HG02943 (cell line): ENCODE data around the gene FUT2.

Source experiments
- ATAC-seq: cut with Tn5 transposase; IDR thresholded peaks from one replicate; pipeline ENCODE4 v1.9.1; 2021; ENCODE audit warnings: mild to moderate bottlenecking, low read depth, moderate library complexity; ENCODE audit not compliant: unreplicated experiment

The FUT2 gene

DNA sequence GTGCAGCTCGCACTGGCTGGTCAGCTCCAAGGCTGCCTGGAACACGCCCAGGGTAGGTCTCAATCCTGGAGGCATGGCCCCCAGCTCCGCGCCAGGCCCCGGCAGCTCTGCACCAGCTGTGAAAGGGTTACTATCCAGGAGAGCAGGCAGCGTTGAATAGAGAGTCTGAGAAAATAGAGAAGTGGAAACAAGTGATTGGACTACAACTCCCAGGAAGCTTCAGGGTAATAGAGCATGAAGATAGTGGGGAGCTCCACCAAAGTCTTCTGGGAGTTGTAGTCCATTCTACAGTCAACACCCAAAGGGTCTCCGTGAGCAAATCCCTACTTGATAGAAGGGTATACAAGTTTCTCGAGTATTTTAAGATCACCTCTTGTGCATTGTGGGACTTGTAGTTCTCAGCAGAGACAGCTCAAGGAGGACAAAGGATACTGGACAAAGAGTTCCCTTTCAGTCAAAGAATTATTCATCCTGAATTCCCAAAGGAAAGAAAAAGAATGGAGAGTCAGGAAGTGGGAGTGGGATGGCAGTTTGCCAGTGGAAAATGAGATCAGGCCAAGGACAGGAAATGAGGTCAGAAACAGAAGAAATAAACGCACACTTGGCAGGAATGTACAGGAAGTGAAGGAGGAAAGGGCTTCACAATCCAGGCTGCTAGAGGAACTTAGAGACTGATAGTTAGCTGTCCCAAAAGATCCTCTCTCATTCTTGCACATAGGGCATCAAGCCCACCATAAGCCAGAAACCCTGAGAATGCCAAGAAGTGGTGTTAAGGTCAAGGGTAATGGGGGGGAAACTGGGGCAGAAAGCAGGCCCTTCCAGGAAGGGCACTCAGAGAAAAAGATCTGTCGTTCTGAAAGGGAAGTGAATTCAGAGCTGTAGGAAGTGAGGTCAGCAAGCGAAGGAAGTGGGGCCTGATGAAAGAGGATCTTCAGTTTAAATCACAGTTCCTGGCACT lies 29.3 kb downstream of the FUT2 start:
- no peak for ATAC-seq

DNA sequence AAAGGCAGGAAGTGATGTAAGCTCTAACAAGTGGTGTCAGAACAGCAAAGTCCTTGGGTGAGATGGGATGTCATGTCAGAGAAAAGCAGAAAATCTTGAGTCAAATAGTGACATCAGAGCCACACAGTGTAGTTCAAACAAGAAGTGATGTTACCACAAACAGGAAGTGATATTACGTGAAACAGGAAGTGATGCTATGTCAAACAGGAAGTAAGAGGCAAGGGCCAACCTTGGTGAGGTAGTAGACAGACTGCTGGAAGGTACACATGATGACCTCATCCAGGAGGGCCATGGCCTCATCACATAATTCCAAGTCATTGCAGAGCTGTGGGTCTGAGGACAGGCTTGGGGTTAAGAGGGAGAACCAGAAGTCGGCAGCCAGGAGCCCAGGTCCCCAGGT lies 30.8 kb downstream of the FUT2 start:
- no peak for ATAC-seq

DNA sequence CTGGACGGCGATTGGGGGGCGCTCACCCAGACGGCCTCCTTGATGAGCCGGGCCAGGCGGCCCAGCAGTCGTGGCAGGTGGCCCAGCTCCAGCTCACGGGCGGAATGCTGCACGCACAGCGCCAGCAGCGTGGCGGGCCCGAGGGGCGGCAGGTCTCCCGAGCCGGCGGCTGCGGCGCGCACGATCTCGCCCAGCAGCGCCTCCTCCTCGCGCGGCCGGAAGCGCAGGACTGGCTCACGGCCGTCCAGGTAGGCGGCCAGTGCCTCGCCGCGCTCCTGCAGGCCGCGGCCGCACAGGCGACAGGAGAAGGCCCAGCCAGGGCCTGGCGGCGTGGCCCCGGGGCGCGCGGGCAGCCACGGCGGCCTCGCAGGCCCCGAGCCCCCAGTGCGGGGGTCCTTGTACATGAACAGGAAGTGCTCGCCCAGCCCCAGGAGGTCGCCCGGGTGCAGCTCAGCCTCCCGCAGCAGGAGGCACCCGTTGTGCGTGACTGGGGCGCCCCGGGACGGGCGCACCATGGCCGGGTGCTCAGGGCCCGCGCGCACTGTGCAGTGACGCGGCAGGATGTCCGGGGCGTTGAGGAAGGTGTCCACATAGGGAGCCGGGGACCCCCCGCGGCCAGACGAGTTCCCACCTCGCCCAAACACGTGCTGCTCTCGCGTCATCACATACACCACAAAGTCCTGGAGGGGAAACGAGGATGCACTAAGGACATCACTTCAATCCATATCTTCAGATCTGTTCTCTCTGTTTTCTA lies 33.3 kb downstream of the FUT2 start:
- ATAC-seq, result no peak

DNA sequence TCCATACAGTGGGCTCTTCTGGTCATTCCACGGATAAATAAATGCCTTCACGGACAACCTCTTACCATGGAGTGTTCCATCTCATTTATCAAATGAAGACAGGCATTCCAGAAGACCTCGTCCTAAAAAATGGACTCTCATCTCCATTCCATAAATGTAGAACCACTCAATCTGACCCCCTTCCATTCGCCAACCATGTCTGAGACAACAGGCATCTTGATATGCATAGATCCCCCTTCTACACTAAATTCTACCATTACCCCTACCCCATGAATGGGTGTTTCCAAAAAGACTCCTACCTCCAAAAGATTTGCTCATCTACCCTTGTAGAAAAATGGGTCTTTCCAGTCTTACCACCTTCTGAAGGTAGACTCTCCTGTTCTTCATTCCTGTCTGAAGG lies 35.7 kb downstream of the FUT2 start:
- ATAC-seq, result no peak

DNA sequence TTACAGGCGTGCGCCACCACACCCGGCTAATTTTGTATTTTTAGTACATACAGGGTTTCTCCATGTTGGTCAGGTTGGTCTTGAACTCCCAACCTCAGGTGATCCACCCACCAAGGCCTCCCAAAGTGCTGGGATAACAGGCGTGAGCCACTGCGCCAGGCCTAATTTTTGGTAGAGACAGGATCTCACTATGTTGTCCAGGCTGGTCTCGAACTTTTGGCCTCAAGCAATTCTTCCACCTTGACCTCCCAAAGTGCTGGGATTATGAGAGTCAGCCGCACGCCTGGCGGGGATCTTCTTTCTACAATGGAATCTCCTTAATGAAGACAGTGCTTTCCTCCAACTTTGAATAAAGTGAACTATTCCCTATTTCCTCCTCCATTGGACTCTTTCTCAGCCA lies 38.9 kb downstream of the FUT2 start:
- no peak for ATAC-seq

DNA sequence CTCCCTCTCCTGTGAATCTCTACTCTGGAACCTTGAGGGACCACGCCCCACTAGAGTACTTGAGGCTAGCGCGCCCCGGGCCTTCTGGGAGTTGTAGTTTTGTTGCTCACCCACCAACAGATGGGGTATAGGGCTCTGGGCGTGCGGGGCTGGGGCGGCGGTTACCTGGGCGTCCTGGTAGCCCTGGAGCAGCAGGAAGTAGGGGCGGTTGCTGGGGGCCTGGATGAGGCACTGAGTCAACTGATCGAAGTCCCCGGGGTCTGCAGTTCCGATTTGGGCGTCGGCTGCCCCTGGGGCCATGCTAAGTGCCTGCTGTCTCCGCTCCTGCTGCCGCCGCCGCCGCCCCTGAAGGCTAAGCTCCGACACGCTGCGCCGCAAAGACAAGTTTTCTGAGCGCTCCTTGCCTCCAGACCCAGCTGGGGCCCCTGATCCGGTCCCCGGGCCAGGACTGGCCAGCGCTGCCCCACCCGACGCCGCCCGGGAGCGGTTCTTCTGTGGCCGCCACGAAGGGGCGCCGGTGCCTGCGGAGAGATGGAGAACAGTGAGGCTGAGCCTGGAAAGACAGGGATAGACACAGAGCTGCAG lies 39.4 kb downstream of the FUT2 start:
- no peak for ATAC-seq

DNA sequence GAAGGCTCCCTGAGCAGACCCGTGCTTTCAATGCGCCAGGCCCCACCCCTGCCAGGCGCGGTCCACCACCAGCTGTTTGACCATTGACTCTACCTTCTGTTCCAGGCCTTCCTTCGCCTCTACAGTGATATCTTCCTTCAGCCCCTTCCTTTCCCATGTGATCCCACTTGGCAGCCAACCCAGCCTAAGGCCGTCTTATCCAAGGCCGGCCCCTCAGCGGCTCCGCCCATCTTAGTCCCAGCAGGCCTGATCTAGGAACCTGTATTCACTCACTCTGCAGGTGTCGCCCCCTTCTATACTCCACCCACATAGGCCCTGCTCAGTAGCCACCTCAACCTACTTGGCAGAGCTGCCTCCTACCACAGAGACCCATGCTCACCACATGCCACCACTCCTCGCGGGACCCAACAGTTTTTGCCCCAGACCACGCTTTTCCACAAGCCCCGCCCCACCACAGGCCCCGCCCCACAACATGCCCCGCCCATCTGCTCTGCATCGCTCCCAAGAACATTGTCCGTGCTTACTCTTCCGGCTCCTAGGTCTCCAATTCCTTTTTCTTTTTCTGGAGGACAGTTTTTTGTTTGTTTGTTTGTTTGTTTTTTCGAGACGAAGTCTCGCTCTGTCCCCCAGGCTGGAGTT lies 41.7 kb downstream of the FUT2 start:
- no peak for ATAC-seq

DNA sequence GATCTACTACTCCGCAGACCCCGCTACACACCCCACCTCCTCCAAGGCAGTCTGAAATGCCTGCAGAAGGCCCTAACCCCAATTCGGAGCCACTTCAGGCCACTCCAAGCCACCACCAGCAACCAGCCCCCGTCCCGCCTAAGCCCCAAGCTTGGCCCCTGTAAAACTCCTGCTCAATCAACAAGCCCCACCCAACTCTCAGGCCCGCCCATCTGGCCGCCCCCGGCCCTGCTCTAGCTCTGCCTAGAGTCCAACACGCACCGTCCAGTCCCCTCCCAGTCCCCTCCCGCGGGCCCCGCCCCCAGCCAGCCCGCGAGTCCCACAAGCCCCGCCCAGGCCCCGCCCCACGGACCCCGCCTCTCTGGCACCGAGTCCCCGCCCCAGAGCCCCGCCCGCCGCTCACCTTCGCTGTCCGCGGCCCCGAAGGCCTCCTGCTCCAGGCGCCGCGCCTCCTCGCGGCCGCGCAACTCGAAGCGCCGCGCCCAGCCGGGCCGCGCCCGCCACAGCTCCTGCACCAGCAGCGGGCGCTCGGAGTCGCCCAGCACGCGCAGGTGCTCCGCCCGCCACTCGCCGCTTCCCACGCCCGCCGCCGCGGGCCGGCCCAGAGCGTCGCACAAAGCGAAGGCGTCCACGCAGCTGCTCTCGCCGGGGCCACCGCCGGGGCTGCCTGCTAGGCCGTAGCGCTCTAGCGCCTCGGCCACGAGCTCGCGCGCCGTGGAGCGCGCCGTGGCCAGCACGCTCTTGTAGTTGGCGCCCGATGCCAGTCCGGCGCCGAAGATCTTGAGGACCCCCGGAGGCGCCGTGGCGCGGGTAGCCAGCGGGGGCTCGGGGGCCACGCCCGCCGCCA lies 43.0 kb downstream of the FUT2 start:
- ATAC-seq, result no peak

DNA sequence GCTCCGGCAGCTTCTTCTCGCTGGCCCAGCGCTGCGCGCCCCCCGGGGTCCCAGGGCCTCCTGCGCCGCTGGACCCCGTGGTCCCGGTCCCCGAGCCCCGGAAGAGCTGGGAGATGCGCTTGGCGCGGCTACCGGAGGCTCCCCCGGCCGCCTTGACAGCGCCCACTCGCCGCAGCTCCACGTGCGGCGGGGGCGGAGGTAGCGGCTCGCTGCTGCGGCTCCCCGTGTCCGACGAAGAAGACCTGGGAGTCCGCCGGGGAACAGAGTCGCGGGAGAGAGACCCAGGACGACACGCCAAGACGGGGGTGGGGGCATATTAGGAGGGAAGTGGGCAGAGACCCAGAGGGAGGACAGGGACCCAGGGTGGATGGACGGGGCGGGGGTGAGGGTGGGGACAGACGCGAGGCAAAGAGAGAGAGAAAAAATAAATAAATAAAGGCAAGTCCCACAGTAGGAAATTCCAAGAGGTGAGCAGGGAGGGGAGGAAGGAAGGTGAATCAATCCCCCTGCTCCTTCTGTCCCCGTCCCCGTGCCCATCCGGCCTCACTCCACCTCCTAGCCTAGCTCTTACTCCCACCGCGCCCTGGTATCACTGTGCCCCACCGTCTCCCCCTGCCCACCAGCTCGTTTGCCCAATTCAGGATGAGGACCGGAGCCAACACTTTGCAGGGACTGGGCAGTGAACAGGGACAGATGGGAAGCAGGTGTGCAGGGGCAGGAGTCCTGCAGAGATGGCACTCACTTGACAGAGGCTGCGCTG lies 43.8 kb downstream of the FUT2 start:
- ATAC-seq, result no peak

DNA sequence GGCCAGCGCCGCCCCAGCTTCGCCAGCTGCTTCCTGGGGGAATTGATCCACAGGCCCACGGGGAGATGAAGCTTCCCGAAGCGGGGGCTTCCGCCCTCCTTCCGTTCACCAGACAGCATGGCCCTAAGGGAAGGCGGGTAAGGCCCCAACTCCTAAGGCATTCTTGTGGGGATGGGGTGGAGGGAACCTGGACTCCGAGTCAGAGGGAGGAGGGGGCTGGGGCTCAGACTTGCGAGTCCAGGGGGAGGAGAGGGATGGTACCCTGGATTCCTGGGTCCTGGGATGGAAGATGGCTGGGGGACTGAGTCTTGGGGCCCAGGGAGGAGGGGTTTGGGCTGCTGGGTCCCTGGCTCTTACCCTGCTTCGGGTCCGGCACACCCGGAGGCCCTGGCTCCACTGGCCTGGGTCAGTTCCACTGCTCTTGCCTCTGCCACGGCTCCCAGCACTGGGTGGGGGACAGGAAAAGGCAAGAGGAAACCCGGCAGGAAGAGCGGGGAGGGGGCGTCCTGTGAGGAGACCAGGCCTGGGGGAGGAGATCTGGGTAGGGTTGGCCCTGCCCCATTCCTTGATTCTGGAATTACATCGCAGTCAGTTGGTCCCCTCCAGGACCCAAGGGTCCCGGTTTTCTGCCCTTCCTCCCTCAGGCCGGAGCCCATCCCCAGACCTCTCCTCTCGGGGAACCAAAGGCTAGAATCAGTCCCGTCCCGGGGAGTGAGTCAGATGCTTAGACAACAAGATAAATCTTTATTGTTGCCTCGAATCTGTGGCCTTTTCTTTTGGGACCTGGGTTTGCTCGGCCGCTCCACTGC lies 44.6 kb downstream of the FUT2 start, which contains the start of gene RASIP1:
TSS of gene RASIP1 (minus strand) at position 447 of the 809 bp plus-strand sequence. CDS start at position 119, 328 bp downstream.
- no peak for ATAC-seq

DNA sequence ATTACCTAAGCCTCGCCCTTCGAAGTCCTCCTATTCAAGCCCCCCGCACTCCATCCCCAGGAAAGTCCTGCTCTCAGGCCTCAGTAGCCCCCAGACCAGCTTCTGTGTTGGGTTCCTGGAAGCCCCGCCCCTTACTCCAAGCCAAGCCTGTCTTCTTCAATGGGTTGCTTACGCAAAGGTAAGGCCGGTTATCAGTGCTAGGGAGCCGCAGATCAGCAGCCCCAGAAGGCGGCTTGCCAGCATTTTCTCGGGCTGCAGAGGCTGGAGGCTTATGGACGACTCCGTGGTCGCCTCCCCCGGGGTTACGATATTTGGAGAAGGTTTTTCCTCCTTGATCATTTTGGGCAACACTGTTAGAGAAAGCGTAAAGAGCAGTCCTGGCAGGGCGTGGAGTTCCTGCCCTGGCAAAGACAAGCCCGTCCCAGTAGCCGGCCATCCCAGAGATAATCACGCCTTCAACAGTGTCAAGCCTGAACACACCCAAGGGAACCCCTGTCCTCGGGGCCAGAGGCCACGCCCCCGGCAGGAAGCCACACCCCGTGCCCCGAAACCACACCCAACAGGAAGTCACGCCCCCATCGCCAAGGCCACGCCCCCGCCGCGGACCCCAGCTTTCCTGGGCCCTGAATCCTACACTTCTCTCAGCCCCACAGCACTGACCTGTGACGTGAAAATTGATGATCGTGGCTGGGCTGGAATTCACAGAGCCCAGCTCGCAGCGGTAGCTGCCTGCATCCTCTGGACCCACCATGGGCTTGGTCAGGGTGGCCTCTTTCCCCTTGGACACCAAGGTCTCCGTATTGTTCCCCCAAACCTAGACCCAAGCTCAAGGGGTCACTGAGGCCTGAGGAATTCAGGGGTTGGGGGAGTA lies 45.6 kb downstream of the FUT2 start:
- no peak for ATAC-seq

DNA sequence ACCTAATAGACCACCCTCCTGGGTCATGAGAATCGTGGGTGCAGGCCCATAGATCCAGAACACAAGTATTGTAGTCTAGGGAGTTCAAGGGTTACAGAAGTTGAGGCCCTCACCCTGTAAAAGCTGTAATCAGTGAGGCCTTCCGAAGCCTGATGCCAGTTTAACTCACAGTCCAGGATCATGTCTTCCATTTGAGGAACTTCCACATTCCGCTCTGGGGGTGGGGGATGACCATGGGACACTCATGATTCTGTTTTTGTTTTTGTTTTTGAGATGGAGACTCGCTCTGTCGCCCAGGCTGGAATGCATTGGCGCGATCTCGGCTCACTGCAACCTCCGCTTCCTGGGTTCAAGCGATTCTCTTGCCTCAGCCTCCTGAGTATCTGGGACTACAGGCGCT lies 46.3 kb downstream of the FUT2 start:
- ATAC-seq, result no peak

DNA sequence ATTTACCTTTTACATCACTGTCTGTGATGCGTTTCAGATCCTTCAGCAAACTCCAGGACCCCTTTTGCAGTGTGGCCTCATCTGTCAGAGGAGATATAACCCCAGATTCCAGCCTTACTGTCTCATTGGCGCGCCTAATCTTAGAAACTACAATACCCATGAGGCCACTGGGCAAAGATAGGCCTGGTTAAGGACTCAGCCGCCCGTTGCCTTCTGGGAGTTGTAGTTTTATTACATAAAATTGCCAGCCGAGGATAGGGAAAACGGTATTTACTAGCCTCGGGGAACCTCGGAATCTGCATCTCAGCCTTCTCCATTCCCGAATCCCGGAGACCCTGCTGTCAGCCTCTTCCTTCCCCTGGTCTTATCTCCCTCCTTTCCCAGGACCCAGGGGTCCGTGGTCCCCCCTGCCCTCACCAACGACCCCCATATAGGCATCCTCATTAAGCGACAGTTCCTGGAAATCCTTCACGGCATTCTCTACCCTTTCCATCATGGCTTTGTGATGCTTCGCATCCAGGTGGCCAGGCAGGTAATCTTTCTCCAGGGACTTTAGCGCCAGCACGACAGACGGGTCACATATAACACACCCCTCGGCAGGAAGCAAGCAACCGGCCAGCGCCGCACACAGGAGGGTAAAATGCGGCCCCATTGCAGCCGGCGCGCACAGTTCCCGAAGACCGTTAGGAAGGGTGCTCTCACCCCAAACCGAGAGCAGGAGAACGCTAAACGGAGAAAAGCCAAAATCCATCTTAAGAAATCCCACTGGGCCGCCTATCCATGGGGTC lies 49.6 kb downstream of the FUT2 start:
- no peak for ATAC-seq

DNA sequence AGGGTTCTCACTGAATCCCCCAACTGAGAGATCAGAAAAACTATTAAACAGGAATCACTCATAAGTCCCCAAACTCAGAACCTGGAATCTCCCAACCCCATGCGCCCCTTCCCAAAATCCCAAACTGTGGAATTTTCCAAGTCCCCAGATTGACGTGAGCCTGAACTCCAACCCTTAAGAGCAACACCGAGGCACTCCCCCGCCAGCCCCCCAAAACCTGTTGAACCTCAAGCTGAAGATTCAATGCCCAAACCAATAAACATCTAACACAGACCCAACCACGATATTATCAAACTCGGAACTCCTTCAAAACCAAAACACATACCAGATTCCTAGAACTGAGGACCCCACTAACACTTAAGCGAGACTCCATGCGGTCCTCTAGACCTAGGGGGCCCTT lies 50.3 kb downstream of the FUT2 start:
- ATAC-seq, result no peak

DNA sequence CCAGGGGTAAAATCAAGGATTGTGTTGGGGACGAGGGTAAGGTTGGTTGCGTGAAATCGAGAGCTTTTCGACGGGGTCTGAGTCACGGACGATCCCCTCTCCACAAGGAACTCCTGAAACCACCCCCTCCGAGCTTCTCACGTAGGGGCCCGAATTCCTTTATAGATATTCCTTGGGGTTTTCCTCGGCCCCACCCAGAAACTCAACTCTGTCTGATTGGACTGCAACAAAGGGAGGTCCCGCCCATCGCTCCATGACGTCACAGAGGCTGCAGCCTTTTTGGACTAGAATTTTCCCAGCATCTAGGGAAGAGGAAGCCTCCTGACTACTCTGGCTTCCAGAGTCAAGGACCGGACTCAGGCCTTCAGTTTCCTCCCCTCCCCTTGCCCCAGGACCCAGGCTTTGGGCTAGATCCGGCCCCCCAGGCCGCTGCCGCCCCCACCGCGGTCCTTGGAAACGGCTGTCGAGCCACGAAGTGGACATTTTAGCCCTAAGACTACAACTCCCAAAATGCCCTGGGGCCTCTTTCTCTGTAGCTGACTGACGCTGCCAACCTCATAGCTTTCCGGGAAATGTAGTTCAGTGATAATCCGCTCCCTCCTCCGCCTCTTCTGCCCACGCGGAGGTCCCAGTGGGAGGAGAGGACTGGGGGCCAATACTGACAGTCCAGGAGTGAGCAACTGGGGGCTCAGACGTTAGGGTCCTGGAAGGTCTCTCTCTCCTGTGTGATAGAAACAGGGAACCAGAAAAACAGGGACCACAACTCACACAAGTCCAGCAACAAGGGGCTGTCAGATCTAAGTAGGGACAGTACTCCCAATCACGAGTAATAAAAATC lies 51.2 kb downstream of the FUT2 start, which contains the start of gene IZUMO1:
TSS of gene IZUMO1 (minus strand) at position 172 of the 838 bp plus-strand sequence. CDS start 1,050 bp downstream, outside the sequence.
- ATAC-seq, result no peak
